Fibroblast of skin of back (primary cell): ENCODE data around the gene PHACTR4.
"Not testable (repeated sequence)": the region's sequence is repeated elsewhere in the genome, so short reads cannot be mapped to it uniquely, and the experiment has no call there.

Experiments used
- DNase-seq: peaks from one replicate; pipeline ENCODE4 v3.0.0-alpha.2; 2013

PHACTR4 gene

GRCh38 chr1:28526886-28527285 lies 157.3 kb downstream of the PHACTR4 start:
- peak; percentile 35 for DNase-seq

- no peak for DNase-seq
These were observed 160.9 kb downstream of the PHACTR4 start for GRCh38 chr1:28530456-28530855.

- no peak for DNase-seq
These were observed 165.1 kb downstream of the PHACTR4 start for GRCh38 chr1:28534671-28535070.

GRCh38 chr1:28535180-28535579 lies 165.6 kb downstream of the PHACTR4 start:
- no peak for DNase-seq

- DNase-seq, result no peak
These were observed 168.1 kb downstream of the PHACTR4 start for GRCh38 chr1:28537457-28538199.

- DNase-seq, result no peak
These were observed 168.7 kb downstream of the PHACTR4 start for GRCh38 chr1:28538286-28538685.

- DNase-seq, result no peak
These were observed 171.1 kb downstream of the PHACTR4 start for GRCh38 chr1:28540651-28541050.

- DNase-seq, result not testable (repeated sequence)
These were observed 172.0 kb downstream of the PHACTR4 start for GRCh38 chr1:28541414-28542015.

- DNase-seq, result no peak
These were observed 175.7 kb downstream of the PHACTR4 start for GRCh38 chr1:28545246-28545628.

- no peak for DNase-seq
These were observed 178.8 kb downstream of the PHACTR4 start for GRCh38 chr1:28548318-28548717.
